GM18526 (cell line): Measurements from ENCODE around the gene PRRT4.

Experiments used
- POLR2A ChIP-seq: IDR thresholded peaks from 3 replicates; pipeline ENCODE4 v1.6.1; 2011; ENCODE audit not compliant: insufficient read length; ENCODE audit errors: extremely low read depth

PRRT4 gene

GRCh38 chr7:128361411-128362379 lies at the start of gene PRRT4:
Gene PRRT4, minus strand, starts transcription at chr7:128361690.
- TF ChIP-seq POLR2A, result no peak

- TF ChIP-seq POLR2A, result no peak
These were observed 48.9 kb upstream of the PRRT4 start for GRCh38 chr7:128410451-128410753.

DNA sequence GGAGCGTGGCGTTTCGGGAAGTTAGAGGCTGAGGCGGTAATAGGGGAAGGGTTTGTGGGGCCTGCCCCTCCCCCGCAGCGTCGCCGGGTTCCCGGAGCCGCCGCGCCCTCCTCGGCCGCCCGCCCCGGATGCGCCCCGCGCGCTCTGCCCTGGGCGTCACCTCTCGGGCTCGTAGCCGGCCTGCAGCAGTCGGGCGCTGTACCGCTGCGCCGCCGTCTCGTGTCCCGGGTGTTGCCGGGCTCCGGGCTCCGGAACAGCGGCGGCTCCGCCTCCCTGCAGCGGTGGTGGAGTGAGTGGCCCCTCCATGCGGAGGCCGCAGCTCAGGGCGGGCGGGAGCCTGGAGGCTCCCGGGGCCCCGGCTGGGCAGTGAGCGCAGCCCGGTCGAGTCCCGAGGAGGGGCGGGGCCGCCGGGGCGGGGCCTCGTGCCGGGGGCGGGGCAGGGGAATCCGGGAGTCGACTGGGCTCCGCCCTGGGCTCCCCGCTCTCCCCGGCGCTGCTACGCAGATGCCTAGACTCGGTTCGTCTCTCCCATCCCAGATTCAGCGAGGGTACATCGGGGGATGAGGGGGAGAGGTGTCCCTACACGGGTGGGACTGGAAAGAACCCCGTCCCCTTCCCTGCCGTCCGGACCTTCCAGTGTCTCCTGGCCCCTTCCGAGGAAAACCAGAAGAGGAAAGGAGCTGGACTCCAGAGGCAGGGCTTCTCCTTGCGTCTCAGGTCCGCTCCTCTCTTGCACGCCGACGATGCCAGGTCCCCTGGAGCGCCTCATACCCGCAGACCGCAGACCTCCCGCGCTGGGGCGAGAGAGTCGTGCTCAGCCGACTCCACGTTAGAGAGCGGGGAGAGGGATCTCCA lies 48.3 kb upstream of the PRRT4 start, which contains the start of gene IMPDH1:
Gene IMPDH1 (minus strand): TSS at position 387 of the 855 bp plus-strand sequence. CDS start 81 bp downstream, at position 306.
- TF ChIP-seq POLR2A, result peak; percentile 47

GRCh38 chr7:128408709-128409595 lies 47.5 kb upstream of the PRRT4 start:
- TF ChIP-seq POLR2A, result no peak

DNA sequence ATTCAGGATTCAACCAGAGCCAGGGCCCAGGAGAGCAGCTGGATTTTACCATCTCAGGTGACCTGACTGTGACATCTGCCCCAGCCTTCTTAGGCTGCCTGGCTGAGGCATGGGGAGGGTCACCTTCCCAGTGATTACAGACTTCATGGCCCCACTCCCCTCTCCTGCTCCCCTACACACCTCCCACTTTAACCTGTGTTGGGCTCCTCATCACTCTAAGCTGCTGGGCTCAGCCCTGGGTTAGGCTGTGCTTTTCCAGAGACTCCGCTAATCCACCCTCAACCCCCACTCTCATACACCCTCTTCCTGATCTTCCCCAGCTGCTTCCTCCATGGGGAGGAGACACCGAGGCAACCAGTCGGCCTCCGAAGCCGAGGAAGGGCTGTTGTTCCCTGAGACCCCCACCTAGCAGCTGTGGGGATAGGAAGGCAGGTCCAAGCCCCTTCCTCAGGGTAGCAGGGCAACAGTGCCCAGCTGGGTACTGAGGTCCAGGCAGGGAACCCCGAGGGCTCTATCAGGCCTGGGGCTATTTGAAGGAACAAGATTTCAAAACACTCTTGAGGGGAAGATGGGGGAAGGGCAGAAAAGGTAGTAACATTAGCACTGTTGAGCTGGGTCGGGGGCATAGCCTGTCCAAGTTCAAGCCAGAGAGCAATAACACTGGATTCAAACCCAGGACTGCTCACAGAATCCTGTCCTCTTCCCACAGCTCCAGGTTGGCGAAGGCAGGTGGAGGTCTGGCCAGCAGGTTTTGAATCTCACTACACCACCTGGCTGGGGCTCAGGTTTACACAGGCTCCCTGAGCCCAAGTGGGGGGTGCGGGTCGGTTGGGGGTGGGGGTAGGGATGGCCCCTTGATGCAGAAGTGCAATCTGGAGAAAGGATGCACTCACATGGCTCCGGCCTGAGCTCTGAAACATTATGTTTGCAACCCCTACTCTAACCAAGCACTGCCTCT lies 46.5 kb upstream of the PRRT4 start:
- no peak for TF ChIP-seq POLR2A

- TF ChIP-seq POLR2A, result no peak
These were observed 45.7 kb upstream of the PRRT4 start for GRCh38 chr7:128407233-128407589.

- TF ChIP-seq POLR2A, result no peak
These were observed 45.1 kb upstream of the PRRT4 start for GRCh38 chr7:128406314-128407232.

GRCh38 chr7:128405471-128406313 lies 44.2 kb upstream of the PRRT4 start:
- peak; percentile 51 for TF ChIP-seq POLR2A

GRCh38 chr7:128404886-128405470 lies 43.5 kb upstream of the PRRT4 start:
- TF ChIP-seq POLR2A, result no peak

DNA sequence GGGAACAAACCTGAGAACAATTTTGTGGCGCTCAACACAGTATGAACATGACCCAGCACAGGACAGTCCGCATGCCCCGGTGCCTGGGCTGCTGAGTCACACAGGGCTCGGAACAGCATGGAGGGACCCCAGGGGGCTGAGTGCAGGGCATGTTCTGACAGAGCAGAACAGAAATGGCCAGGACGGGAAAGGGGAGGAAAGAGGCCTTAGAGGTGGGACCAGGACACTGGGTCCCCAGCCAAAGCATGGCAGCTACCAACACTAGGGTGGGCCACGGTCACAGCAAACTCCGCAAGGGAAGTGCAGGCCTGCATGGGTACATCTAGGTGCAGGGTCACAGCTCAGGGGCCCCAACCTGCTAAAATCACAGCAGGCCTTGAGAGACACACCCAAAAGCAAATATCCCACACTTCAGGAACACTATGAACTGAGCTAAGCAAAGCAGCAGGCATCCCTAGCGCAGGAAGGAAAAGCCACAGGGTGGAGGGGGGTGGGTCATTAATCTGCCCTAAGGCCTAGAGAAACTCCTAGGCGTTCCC lies 42.7 kb upstream of the PRRT4 start:
- no peak for TF ChIP-seq POLR2A

- TF ChIP-seq POLR2A, result no peak
These were observed 42.2 kb upstream of the PRRT4 start for GRCh38 chr7:128403676-128404075.
